ENCODE results near the gene DLG2.
"Not testable (repeated sequence)": the region's sequence is repeated elsewhere in the genome, so short reads cannot be mapped to it uniquely, and the experiment has no call there.

Gene DLG2

DNA sequence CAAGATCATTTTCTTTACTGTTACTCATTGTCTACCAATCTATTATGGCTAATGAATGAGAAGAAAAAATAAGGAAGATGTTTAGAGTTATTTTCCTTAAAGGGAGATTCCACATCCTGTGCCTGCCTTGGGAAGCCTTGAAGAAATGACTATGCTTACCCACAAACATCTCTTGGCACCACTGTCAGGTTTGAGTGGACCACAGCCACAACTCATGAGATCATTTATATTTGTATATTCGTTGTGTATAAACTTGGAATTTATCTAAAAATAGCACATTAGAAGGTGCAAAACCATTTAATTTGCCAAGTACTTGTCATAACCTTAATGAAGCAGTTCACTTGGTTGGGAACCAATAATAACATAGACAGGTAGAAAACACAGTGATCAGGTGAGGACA is 740.8 kb downstream of the DLG2 start:
- DNase-seq: no peak

DNA sequence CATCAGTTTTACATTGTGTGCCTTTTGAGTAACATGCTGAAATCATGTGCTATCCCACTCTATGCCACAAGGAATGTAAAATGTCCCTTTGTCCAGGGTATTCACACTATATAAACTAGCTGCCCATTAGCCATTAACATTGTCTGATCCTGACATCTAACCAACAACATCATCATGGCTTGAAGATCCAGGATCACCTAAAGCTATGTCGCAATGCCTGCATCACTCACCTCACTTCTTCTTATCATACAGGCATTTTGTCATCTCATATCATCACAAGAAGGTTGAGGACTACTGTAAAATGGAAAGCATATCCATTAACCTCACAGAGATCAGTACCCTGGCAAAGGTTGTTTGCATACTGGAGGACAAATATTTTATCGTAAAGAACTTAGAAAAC is 742.3 kb downstream of the DLG2 start:
- no peak for DNase-seq

- no peak for DNase-seq
Observed at GRCh38 chr11:84882056-84882455, 745.1 kb downstream of the DLG2 start.

DNA sequence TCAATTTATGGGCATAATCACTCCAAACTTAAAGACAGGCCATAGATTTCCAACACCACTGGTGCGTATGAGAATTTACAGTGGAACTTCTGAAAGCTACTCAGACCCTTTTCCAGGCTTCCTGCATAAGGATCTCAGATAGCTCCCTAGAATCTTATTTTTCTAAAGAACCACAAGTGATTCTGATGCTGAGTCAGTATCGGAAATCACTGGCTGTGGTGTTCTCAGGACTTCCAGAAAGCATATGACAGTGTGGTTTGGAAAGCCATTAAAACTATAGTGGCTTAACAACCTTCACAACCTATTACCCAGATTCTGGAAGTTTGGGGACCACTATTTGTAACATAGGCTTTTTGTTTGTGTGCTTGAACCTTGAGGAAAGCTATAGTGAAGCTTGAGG is 756.0 kb downstream of the DLG2 start:
- DNase-seq: no peak

- no peak for DNase-seq
Observed at GRCh38 chr11:84870486-84870885, 756.7 kb downstream of the DLG2 start.

GRCh38 chr11:84866922-84867321 is 760.2 kb downstream of the DLG2 start:
- no peak for DNase-seq

- DNase-seq: no peak
Observed at GRCh38 chr11:84865791-84866535, 761.2 kb downstream of the DLG2 start.

DNA sequence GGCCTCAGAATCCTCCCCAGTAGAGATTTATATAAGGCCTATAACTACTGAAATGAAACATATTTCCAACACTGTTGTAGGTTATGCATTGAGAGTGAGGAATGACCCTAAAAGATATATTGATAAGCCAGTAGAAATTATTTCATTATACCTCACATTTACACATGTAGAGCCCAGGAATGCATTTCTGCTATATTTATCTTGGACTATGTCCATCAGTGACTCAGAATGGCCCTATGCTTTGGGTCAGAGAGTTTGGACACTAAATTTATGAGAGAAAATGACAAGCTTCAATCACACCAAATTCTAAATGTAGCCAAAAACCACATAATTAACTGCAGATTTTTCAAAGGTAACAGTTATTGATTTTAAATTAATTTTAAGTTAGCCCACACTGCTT is 761.9 kb downstream of the DLG2 start:
- no peak for DNase-seq

DNA sequence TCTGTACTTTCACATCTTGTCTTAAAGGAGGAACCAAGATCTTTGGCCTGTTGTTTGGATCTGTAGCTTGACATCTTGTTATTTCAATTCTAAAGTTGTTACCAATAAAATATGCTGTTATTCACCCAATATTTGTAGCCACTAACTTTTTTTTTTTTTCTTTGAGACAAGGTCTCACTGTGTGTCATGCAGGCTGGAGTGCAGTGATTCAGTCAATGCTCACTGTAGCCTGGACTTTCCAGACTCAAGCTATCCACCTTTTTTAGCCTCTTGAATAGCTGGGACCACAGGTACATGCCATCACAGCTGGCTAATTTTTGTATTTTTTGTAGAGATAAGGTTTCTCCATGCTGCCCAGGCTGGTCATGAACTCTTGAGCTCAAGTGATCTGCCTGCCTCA is 769.4 kb downstream of the DLG2 start:
- DNase-seq: no peak

- DNase-seq: no peak
Observed at GRCh38 chr11:84855508-84856245, 771.5 kb downstream of the DLG2 start.

- DNase-seq: no peak
Observed at GRCh38 chr11:84854498-84854880, 772.7 kb downstream of the DLG2 start.

GRCh38 chr11:84853841-84854497 is 773.2 kb downstream of the DLG2 start:
- DNase-seq: no peak

GRCh38 chr11:84847842-84848241 is 779.3 kb downstream of the DLG2 start:
- DNase-seq: no peak

DNA sequence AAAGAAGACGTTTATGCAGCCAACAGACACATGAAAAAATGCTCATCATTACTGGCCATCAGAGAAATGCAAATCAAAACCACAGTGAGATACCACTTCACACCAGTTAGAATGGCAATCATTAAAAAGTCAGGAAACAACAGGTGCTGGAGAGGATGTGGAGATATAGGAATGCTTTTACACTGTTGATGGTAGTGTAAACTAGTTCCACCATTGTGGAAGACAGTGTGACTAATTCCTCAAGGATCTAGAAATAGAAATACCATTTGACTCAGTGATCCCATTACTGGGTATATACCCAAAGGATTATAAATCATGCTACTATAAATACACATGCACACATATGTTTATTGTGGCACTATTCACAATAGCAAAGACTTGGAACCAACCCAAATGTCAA is 786.9 kb downstream of the DLG2 start:
- DNase-seq: not testable (repeated sequence)

DNA sequence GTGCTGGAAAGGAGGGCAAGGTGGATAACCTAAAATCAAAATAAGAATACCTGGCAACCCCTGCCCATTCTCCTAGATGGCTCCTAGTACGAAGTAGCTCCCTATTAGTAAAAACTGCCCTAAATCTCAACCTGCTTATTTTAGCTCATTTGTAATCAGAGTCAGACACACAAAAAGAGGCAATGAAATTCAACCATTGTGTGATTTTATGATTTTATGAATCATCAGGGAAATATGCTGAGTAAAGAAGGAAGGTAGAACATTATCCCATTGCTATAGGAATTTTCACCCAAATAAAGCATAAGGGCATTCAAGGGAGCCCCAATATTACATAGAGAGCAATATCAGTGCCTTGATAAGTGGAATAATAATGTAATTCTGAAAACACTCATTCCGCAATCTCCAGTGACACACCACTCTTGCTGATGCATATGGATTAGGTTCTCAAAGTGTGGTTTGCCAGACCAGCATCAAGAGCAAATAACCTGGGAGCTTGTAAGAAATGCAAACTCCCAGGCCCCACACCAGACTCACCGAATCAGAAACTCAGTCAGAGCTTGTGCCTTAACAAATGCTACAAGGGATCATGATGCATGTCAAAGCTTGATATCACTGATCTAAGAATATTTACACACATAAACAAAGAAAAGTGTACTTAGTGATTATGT is 789.6 kb downstream of the DLG2 start:
- no peak for DNase-seq

DNA sequence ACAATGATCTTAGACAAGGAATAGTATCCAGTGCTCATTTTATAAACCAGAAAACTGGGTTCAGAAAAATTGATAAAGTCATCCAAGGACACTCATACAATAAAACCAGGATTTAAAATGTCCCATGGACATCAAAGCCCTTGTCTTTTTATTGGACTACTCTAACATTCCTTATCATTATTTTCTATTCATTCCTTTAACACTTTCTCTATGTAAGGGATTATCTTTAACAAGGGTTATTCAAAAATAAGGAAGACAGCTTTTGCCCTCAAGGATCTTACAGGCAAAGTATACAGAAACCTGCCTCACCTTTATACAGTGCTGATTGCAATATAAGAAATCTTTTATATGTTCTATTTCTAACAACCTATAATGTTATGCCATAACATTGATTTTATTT is 790.8 kb downstream of the DLG2 start:
- no peak for DNase-seq

GRCh38 chr11:84833488-84834088 is 793.6 kb downstream of the DLG2 start:
- no peak for DNase-seq

- no peak for DNase-seq
Observed at GRCh38 chr11:84830372-84830771, 796.8 kb downstream of the DLG2 start.

DNA sequence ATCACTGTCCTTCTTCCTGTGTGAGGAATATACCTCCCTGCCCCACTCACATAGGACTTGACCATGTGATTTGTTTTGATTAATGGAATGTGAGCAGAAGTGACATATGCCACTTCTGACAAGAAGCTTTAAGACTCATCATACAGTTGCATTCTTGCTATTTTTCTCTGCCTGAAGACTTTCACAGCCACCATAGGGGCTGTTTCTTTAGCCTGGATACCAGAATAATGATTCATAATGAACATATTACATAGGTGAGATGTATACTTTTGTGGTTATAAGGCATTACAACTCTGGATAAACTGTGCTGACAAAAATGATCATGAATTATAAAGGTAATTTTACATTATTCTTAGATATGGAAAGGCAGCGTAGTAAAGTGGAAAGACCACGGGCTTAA is 798.0 kb downstream of the DLG2 start:
- DNase-seq: no peak

DNA sequence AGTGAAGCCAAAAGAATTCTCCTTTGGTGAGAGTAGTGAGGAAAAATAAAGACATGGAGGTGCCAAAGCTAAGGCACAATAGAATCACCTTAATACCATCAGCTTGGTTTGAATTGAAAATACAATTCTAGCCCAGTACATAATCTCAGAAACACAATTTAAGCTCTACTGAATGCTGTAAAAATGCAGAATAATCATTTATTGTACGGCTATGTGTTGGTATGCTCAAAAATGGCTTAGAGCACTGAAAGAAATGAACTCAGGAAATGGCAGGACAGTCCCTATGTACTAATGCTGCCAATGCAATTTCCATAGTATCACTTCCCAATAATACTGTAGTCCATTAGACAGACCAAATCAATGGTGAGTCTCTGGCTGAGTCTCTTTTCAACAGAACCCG is 798.5 kb downstream of the DLG2 start:
- DNase-seq: no peak

- no peak for DNase-seq
Observed at GRCh38 chr11:84825106-84825660, 802.0 kb downstream of the DLG2 start.

GRCh38 chr11:84824624-84825023 is 802.5 kb downstream of the DLG2 start:
- DNase-seq: no peak

DNA sequence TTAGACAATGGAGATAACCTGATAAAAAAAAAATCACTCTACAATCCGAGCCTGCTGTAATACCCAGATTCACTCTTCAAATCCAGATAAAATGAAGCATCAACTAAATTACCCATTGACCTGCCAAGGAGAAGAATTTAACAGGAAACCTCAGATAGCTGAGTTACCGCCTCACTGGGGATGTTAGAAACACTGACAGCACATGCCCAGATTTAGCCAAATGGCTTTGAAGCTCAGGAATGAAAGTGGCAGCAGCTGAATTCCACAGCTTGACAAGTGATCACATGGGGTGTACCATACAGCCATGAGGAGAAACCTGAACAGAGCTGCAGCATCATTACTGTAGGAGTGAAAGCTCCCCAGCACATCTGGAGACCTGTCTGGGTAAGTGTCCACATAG is 807.6 kb downstream of the DLG2 start:
- DNase-seq: no peak
